Stimulated activated naive CD8-positive, alpha-beta T cell treated with anti-CD3 and anti-CD28 coated beads, Interleukin-15, amount 100 ng/mL, for 72 hours (primary cell): ENCODE data around the gene CHN2.

Source experiments
- ATAC-seq: fragments of 150-1000 bp; cut with Tn5 transposase; 2 replicates; pipeline ENCODE4 v1.10.0; 2021; ENCODE audit warnings: mild to moderate bottlenecking, moderate library complexity
- DNase-seq, 2 donors: peaks; one replicate each; pipeline ENCODE4 v3.0.0; 2021 to 2022
- H3K27ac Mint-ChIP-seq, 2 donors: one replicate each; pipeline ENCODE4 v1.8.0; 2022; ENCODE audit warnings: mild to moderate bottlenecking in 2 of 2, mixed read lengths in 2 of 2, moderate library complexity in 2 of 2
- H3K27me3 Mint-ChIP-seq: one replicate; pipeline ENCODE4 v1.8.0; 2022; ENCODE audit warnings: mixed read lengths
- H3K4me1 Mint-ChIP-seq: one replicate; pipeline ENCODE4 v1.8.0; 2022; ENCODE audit warnings: mild to moderate bottlenecking, mixed read lengths
- H3K4me3 Mint-ChIP-seq, 2 donors: one replicate each; pipeline ENCODE4 v1.8.0; 2022; ENCODE audit warnings: mild to moderate bottlenecking in 2 of 2, mixed read lengths in 2 of 2, moderate library complexity in 1 of 2
- H3K9me3 Mint-ChIP-seq, 2 donors: one replicate each; pipeline ENCODE4 v1.8.0; 2022; ENCODE audit warnings: mixed read lengths in 2 of 2

The CHN2 gene

DNA sequence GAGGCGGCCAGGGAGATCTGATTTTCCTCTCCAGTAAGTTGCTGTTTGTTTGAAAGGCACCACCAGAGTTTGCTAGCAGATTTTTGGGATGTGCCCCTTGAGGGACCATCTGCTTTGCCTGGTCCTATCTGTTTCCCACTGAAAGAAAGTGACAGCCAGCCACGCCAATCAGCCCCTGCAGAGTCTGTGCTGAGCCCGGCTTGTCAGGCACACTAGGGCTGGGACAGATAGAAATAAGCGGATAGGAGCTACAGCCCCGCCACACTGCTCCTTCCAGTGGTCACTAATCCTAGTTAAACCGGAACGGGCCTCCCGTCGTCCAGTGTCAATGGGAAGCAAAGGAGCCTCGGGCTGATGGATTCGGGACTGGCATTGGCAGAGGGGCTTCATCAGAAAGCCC, 207.2 kb downstream of the CHN2 start:
- no peak for DNase-seq
- Mint-ChIP-seq H3K27ac (no peak overlapping the region), H3K9me3 (no peaks in the 10 kb centered on the region), H3K4me3 (no peak overlapping the region), H3K4me1 (peaks cover 4% of the 10 kb centered on the region), H3K27me3 (peaks cover 4% of the 10 kb centered on the region)
- ATAC-seq: no peak

DNA sequence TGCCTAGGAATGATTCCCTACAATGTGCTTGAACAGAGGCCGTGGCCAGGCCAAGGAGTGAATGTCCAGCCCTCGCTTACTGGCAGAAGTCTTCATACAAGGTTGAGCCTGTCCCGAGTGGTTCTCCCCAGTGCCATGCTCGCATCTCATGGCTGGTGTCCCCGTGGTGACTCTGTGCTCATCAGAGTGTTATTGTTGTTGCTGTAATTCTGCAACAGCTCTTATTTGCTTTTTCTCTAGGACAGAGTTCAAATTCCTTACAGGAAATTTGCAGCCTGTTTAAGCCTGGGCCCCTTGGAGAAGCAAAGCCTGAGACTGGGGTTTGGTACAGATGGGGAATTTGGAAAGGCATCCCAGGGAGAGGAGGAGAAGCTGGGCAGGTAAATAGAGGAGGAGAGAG, 211.3 kb downstream of the CHN2 start:
- H3K27me3 Mint-ChIP-seq: no peaks in the 10 kb centered on the region
- H3K9me3 Mint-ChIP-seq: no peaks in the 10 kb centered on the region
- no peak for ATAC-seq
- no peak for DNase-seq
- no peak overlapping the region for H3K27ac Mint-ChIP-seq
- H3K4me1 Mint-ChIP-seq: no peaks in the 10 kb centered on the region
- H3K4me3 Mint-ChIP-seq: no peak overlapping the region

DNA sequence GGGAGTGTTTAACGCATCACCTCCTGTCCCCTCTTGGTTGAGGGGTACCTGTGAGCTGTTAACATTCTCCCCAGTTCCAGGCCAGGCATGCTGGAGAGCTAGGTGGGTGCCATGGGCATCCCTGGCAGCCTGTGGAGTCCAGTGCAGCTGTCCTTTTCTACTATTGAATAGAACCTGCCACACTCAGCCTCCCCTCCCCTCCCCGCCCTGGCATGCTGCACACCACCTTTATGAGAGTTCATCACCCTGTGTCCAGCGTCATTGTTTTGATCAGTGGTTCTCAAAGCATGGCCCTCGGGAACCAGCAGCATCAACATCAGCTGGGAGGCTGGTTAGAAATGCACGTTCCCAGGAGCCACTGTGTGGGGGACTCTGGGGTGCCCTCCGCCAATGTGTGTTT, 211.8 kb downstream of the CHN2 start:
- H3K4me1 Mint-ChIP-seq: no peaks in the 10 kb centered on the region
- H3K4me3 Mint-ChIP-seq: no peak overlapping the region
- H3K9me3 Mint-ChIP-seq: no peaks in the 10 kb centered on the region
- no peak for DNase-seq
- no peaks in the 10 kb centered on the region for H3K27me3 Mint-ChIP-seq
- peak; percentile 20 for ATAC-seq
- no peak overlapping the region for H3K27ac Mint-ChIP-seq

DNA sequence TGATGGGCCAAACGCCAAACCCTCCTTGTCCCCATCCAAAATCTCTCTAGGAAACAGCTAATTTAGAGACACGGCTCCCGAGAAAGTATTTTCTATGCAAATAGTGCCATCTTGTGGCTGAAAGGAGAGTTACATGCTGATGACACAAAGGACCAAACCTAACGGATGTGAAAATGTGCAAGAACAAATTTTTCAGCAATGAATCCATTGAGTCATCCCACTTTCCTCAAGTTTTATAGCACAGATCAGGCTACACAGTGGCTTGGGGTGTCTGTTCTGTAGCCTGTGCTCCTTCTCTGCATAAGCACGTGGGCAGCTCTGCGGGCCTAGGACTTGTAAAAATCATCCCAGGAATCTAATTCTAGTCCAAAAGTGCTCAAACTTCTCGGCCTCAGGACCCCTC, 214.3 kb downstream of the CHN2 start:
- Mint-ChIP-seq H3K9me3 (no peaks in the 10 kb centered on the region), H3K4me1 (no peaks in the 10 kb centered on the region), H3K27me3 (no peaks in the 10 kb centered on the region), H3K4me3 (no peak overlapping the region), H3K27ac (no peak overlapping the region)
- peak; percentile 45 for ATAC-seq
- DNase-seq: peak; percentile 46 to 52

DNA sequence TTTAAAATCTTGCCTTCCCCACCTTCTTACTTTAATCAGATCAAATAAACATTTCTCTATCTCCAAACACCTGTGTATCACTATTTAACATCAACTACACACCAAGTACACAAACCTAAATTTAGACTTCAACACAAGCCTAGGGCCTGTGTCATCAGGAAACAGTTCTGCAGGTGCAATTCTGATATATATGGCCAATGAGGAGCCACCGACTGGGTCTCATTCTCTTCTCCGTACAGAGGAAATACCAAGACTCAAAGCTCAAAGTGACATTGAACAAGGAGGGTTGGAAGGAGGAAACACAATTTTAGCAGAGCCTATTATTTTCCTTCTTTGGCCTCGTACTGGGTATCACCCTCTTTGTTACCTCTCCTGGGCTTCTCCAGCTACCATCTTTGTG, 216.4 kb downstream of the CHN2 start:
- no peak overlapping the region for H3K27ac Mint-ChIP-seq
- no peaks in the 10 kb centered on the region for H3K27me3 Mint-ChIP-seq
- H3K4me3 Mint-ChIP-seq: no peak overlapping the region
- no peaks in the 10 kb centered on the region for H3K4me1 Mint-ChIP-seq
- no peak for DNase-seq
- no peaks in the 10 kb centered on the region for H3K9me3 Mint-ChIP-seq
- ATAC-seq: no peak

DNA sequence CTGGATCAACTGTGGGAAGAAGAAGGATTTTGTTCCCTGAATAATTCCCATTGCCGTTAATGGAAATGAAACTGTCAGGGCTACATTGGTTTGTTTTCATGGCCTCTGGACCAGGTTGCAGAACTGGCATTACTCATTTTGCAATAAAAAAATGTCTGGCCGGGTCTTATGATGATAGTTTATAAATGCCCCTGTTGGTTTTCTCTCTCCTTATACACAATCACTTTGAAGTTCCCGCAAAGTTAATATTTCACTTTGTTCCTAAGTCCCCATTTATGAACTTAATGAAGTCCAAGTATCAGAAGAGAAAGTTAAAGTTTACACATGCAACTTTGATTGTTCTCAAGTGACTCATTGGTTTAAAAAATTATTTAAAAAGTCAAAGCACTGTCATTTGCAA, 218.3 kb downstream of the CHN2 start:
- ATAC-seq: no peak
- H3K27ac Mint-ChIP-seq: no peak overlapping the region
- no peaks in the 10 kb centered on the region for H3K4me1 Mint-ChIP-seq
- DNase-seq: no peak
- no peak overlapping the region for H3K4me3 Mint-ChIP-seq
- H3K27me3 Mint-ChIP-seq: no peaks in the 10 kb centered on the region
- no peaks in the 10 kb centered on the region for H3K9me3 Mint-ChIP-seq

DNA sequence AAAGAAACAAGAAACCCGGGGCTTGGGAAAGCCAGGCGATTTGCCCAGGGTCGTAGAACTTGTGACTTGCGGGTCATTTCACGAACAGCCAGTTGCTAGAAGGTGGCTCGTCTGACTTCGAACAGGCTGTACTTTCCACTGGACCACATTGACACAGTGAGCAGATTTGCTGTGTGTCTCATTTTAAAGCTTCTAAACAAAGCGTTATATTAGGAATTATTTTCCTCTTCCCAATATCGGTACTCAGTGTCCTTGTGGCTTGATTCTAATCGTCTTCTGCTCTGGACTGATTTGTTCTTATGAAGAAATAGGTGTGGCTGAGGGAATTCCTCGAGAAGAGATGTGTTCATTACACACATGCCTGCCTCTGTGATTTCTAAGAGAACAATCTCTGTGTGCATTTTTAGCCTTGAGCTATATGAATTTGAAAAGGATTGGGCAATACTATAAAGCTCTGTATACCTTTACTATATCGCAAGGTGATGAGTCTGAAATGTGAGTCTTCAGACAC, 219.1 kb downstream of the CHN2 start:
- no peak overlapping the region for H3K4me3 Mint-ChIP-seq
- ATAC-seq: no peak
- DNase-seq: no peak
- H3K27ac Mint-ChIP-seq: peak overlapping the region in 1 of 2 donors; percentile 20
- H3K4me1 Mint-ChIP-seq: no peaks in the 10 kb centered on the region
- H3K27me3 Mint-ChIP-seq: no peaks in the 10 kb centered on the region
- H3K9me3 Mint-ChIP-seq: no peaks in the 10 kb centered on the region

DNA sequence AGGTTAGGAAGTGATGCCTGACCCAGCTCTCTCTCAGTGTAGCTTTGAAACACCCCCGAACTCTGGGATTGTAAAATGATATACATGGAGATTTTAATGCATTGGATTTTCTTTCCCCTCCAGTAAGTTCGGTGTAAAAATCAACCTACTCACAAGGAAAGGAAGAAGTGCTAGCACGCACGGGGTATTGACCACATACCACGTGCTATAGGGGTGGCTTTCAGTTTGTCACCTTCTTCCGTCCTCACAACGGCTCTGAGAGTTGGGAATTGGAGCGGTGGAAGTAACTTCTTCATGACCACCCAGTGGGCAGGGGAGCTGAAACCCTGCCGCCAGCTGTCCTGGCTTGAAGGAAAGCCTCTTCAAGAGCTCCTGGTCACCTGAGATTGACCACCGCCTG, 219.6 kb downstream of the CHN2 start:
- Mint-ChIP-seq H3K4me1 (no peaks in the 10 kb centered on the region), H3K27ac (no peak overlapping the region), H3K27me3 (no peaks in the 10 kb centered on the region), H3K9me3 (no peaks in the 10 kb centered on the region), H3K4me3 (no peak overlapping the region)
- ATAC-seq (no peak), DNase-seq (no peak)

DNA sequence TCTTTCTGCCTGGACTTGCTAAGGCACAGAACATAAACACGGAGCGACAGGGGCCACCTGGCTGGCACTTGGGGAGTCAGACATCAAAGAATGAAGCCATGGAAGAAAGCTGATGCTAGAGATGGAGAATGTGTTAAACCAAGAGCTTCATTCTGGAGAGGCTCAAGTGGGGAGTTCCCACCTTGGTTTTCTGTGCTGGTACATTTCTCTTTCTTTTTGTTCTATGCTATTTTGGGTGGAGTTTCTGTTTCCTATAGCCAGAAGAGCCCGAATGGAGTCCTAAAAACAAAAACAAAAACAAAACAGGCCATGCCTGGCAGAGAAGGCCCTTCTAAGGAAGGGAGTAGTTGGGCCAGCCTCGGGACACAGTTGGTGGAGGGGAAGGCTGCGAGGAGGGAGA, 220.6 kb downstream of the CHN2 start:
- ATAC-seq: no peak
- no peak overlapping the region for H3K4me3 Mint-ChIP-seq

DNA sequence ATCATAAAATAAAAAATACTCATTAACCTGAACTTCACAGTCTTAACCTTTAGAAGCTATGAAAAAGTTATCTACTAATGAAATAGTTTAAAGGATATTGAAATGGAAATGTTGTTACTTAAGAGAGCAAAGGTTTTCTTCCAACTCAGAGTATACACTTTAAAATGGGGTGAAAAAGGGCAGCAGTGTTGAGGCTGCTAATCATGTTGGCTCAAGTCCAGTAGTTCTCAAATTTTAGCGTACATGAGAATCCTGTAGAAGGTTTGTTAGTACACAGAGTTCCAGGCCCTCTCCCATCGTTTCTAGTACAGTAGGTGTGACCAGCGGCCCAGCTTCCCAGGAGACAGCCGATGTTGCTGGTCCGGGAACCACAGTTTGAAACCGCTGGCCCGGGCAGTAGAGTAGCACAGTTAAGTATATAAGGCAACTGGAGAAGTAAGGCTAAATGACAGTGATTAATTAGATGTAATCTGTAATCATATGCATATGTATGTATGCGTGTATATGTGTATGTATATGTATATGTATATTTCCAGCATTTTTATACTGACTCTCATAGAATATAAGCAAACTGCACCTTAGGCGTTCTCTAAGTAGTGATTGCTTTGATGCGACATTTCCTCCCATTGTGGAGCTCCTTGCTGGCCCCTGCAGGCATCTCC, 221.8 kb downstream of the CHN2 start:
- ATAC-seq (no peak), DNase-seq (no peak)
- no peaks in the 10 kb centered on the region for H3K4me1 Mint-ChIP-seq
- no peaks in the 10 kb centered on the region for H3K9me3 Mint-ChIP-seq
- no peak overlapping the region for H3K4me3 Mint-ChIP-seq
- no peak overlapping the region for H3K27ac Mint-ChIP-seq
- no peaks in the 10 kb centered on the region for H3K27me3 Mint-ChIP-seq

More for the DNA sequence above, 220.6 kb downstream of the CHN2 start:
- Mint-ChIP-seq H3K27ac (no peak overlapping the region), H3K4me1 (no peaks in the 10 kb centered on the region), H3K27me3 (no peaks in the 10 kb centered on the region), H3K9me3 (no peaks in the 10 kb centered on the region)
- no peak for DNase-seq

DNA sequence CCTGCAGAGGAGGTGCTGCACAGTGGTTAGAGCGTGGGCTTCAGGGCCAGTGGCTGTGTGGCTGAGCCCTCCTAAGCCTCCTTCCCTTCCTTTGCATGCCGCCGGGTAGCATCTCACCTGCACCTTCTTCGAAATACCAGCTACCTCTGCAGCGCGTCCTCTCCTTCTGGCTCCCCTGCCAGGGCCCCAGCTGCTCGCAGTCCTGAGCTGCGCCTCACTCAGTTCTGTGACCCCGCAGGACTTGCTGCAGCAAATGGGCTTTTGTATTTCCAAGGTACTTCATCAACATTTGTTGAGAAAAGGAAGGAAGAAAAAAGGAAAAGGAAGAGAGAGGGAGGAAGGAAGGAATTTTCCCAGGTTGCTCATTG, 222.3 kb downstream of the CHN2 start:
- no peaks in the 10 kb centered on the region for H3K27me3 Mint-ChIP-seq
- no peak overlapping the region for H3K4me3 Mint-ChIP-seq
- DNase-seq (no peak), ATAC-seq (no peak)
- no peaks in the 10 kb centered on the region for H3K9me3 Mint-ChIP-seq
- no peak overlapping the region for H3K27ac Mint-ChIP-seq
- H3K4me1 Mint-ChIP-seq: no peaks in the 10 kb centered on the region

DNA sequence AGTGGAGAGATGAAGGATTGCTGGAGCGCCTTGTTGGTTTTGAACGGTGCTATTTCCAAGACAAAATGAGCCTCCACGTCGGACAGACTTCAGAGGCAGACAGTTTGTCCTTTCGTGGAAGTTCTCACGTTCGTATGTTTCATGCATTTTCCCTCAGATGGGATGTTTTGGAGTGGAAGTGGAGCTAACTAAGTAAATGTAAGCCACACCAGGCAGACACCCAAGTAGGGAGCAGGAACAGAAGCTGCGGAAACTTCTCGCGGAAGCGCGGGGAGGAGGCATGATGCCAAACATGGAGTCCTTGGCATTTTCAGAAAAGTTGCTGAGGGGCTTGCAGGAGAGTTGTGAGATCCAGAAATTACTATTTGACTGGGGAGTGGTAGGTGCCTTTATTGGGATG, 223.5 kb downstream of the CHN2 start:
- H3K4me3 Mint-ChIP-seq: no peak overlapping the region
- no peaks in the 10 kb centered on the region for H3K9me3 Mint-ChIP-seq
- no peak overlapping the region for H3K27ac Mint-ChIP-seq
- H3K4me1 Mint-ChIP-seq: no peaks in the 10 kb centered on the region
- ATAC-seq: no peak
- DNase-seq: no peak
- no peaks in the 10 kb centered on the region for H3K27me3 Mint-ChIP-seq

DNA sequence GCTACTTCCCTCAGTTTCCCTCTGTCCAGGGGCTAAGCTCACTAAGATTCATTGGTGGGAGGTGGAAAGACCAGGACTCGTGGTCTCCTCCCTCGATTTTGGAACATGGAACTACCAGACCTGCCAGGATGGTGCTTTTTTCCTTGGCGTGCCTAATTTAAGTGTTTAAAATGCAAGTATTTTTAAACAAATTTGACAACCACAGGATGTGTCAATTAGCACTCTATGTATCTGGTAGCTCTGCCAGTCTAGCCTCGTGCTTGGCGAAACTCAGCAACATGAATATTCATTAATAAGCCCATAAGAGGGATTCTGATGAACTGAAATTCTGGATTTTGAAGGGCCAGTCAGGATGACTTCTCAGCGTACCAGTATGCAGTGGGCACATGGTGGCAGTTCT, 224.1 kb downstream of the CHN2 start:
- H3K4me3 Mint-ChIP-seq: no peak overlapping the region
- H3K27ac Mint-ChIP-seq: no peak overlapping the region
- no peak for ATAC-seq
- DNase-seq: no peak
- H3K27me3 Mint-ChIP-seq: no peaks in the 10 kb centered on the region
- H3K9me3 Mint-ChIP-seq: no peaks in the 10 kb centered on the region
- no peaks in the 10 kb centered on the region for H3K4me1 Mint-ChIP-seq

DNA sequence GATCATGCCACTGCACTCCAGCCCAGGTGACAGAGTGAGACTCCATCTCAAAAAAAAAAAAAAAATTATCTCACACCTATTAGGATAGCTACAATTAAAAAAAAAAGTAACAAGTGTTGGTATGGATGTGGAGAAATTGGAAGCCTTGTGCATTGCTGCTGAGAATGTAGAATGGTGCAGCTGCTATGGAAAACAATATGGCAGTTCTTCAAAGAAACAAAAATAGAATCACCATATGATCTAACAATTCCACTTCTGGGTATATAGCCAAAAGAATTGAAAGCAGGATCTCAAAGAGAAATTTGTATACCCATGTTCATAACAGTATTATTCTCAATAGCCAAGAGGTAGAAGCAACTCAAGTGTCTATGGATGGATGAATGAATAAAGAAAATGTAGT, 225.4 kb downstream of the CHN2 start:
- no peak overlapping the region for H3K4me3 Mint-ChIP-seq
- no peaks in the 10 kb centered on the region for H3K9me3 Mint-ChIP-seq
- H3K4me1 Mint-ChIP-seq: no peaks in the 10 kb centered on the region
- H3K27me3 Mint-ChIP-seq: no peaks in the 10 kb centered on the region
- ATAC-seq (no peak), DNase-seq (no peak)
- H3K27ac Mint-ChIP-seq: no peak overlapping the region

DNA sequence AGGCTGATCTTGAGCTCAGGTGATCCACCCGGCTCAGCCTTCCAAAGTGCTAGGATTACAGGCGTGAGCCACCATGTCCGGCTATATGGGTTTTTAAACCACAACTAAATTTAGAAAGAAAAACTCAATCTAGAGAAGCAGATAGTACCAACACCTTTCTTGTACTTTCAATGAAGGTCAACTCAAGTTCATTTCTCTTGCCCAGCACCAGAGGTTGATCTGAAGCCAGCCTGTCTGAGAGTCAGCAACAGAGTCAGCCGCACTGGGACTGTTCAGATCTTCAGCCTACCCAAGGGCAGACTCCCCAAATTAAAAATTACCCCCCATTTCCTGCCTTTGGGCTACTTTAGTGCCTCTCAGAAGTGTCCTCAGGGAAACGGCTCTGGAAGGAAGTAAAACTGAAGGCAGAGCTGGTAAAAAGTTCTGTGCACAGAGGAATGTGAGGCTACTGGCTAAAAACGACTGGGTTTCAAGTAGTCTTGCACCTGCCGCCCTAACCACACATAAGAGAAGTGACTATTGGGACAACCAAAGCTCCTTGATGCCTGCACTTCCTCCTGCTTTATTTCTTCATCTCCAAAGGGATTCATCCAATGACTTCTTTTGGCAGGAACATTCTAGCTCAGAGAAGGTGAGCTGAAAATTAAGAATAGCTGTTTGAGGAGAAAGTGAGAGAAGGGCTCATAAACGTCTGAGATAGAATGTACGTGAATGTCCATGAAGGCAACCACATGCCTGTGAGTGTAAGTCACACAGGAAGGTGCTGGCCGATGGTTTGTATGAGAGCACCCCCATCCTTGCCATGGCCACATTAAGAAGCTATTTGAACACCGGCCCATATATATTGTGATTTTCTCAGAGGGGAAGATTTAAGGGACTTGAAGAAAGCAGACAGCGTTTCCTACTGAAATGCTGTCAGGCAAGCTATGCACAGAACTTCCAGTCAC, 226.7 kb downstream of the CHN2 start:
- Mint-ChIP-seq H3K27ac (no peak overlapping the region), H3K9me3 (no peaks in the 10 kb centered on the region), H3K27me3 (no peaks in the 10 kb centered on the region), H3K4me1 (no peaks in the 10 kb centered on the region), H3K4me3 (no peak overlapping the region)
- ATAC-seq (no peak), DNase-seq (no peak)

DNA sequence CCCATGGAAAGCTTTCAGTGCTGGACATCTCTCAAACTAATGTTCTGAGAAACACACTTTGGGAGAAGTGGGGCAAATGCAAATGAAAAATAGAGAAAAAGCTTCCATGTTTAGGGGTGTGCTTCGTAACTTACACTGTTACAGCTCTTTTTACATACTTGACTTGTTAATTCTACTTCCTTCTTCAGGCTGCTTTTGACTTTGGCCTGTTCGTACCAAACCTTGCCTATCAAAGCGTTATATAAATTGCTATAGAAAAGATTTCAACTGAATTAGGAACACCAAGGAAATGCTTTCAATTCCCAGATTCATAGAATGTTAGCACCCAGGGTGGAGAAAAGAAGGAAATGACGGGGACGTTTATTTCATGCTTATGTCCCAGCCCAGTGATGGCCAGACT, 228.3 kb downstream of the CHN2 start:
- Mint-ChIP-seq H3K4me3 (no peak overlapping the region), H3K9me3 (no peaks in the 10 kb centered on the region), H3K27ac (no peak overlapping the region), H3K27me3 (no peaks in the 10 kb centered on the region), H3K4me1 (no peaks in the 10 kb centered on the region)
- ATAC-seq (no peak), DNase-seq (no peak)
